Activated T-cell treated with anti-CD3 and anti-CD28 coated beads, Interleukin-2, amount 50 U/mL, for 48 hours (primary cell): ENCODE data around the gene KIF26B.

Source experiments
- DNase-seq, 2 experiments: peaks; one replicate each; pipeline ENCODE4 v3.0.0-alpha.2; 2020

Gene KIF26B

GRCh38 chr1:245133995-245134715 is 20.6 kb upstream of the KIF26B start:
- DNase-seq, result no peak

GRCh38 chr1:245142171-245142798 is 12.5 kb upstream of the KIF26B start:
- no peak for DNase-seq

GRCh38 chr1:245142976-245143375 is 11.8 kb upstream of the KIF26B start:
- no peak for DNase-seq

GRCh38 chr1:245143849-245144248 is 10.9 kb upstream of the KIF26B start:
- DNase-seq, result no peak

- no peak for DNase-seq
Measured at GRCh38 chr1:245148069-245148468, 6.7 kb upstream of the KIF26B start.

GRCh38 chr1:245148861-245149260 is 5.9 kb upstream of the KIF26B start:
- DNase-seq, result no peak

- DNase-seq, result peak; percentile 77 to 78
Measured at GRCh38 chr1:245153081-245153551, 1.7 kb upstream of the KIF26B start.

- DNase-seq, result peak; percentile 37 to 43
Measured at GRCh38 chr1:245153552-245154428, 995 bp upstream of the KIF26B start.

GRCh38 chr1:245155272-245156040 is 671 bp downstream of the KIF26B start:
- DNase-seq, result peak; percentile 23 to 35

- DNase-seq, result peak; percentile 85 to 92
Measured at GRCh38 chr1:245156041-245156735, 1.4 kb downstream of the KIF26B start.

- peak in 1 of 2 experiments; percentile 24 for DNase-seq
Measured at GRCh38 chr1:245156736-245157505, 2.1 kb downstream of the KIF26B start.

- no peak for DNase-seq
Measured at GRCh38 chr1:245158913-245159312, 4.1 kb downstream of the KIF26B start.

- DNase-seq, result no peak
Measured at GRCh38 chr1:245160288-245160687, 5.5 kb downstream of the KIF26B start.

GRCh38 chr1:245160741-245161400 is 6.1 kb downstream of the KIF26B start:
- DNase-seq, result no peak

- no peak for DNase-seq
Measured at GRCh38 chr1:245161866-245162265, 7.1 kb downstream of the KIF26B start.

GRCh38 chr1:245166471-245166885 is 11.7 kb downstream of the KIF26B start:
- no peak for DNase-seq

GRCh38 chr1:245168086-245168485 is 13.3 kb downstream of the KIF26B start:
- no peak for DNase-seq

GRCh38 chr1:245168906-245169305 is 14.1 kb downstream of the KIF26B start:
- DNase-seq, result no peak

- DNase-seq, result no peak
Measured at GRCh38 chr1:245169376-245169775, 14.6 kb downstream of the KIF26B start.

GRCh38 chr1:245172026-245172425 is 17.2 kb downstream of the KIF26B start:
- DNase-seq, result no peak

GRCh38 chr1:245172829-245173228 is 18.0 kb downstream of the KIF26B start:
- DNase-seq, result no peak
